GM18519 (cell line): ENCODE data around the gene ENTPD1.
A peak's percentile ranks its signal among the peaks of the same experiment; 100 is the strongest.
"Not testable (repeated sequence)": the region's sequence is repeated elsewhere in the genome, so short reads cannot be mapped to it uniquely, and the experiment has no call there.

Experiments
- ATAC-seq: cut with Tn5 transposase; IDR thresholded peaks from one replicate; pipeline ENCODE4 v1.9.1; 2021; ENCODE audit warnings: mild to moderate bottlenecking, moderate library complexity; ENCODE audit not compliant: unreplicated experiment, low FRiP score

ENTPD1 gene

DNA sequence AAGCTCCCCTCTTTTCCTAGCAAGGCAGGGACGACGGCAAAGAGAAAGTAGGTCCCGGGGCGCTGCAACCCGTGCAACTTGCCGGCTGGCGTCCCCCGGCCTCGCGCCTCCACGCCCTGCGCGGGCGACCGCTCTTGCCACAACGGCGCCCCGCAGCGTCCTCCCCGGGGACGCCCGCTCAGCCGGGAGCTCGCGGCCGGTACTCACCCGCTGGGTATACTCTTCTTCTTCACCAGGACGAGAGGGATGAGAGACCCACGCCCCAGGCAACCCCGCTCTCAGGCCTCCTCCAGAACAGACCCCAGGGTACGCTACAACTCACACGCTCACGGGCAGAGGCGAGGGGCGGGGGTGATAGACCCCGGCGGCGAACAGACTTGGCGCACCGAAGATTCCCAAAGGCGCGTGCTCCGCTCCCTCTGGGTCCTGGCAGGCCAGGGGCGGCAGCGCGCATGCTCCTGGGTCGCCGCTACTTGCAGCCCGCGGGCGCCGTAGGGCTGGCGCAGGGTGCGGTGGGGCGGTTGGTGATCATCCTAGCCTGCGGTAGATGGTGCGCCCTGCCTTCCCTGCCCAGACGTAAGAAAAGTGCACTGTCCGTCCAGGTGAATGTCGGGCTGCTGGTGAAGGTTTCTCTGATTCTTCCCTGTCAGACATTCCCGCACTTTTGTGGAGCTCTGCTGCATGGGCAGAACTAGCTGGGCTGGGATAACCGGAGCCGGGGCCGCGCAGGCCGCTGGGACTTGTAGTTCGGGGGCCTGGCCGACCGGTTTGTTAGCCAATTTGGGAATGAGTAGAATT is 151.7 kb downstream of the ENTPD1 start, which contains the start of gene CC2D2B:
Gene CC2D2B (plus strand): TSS at position 520 of the 798 bp plus-strand sequence. CDS start 3,349 bp downstream, outside the sequence.
- ATAC-seq: peak; percentile 70

DNA sequence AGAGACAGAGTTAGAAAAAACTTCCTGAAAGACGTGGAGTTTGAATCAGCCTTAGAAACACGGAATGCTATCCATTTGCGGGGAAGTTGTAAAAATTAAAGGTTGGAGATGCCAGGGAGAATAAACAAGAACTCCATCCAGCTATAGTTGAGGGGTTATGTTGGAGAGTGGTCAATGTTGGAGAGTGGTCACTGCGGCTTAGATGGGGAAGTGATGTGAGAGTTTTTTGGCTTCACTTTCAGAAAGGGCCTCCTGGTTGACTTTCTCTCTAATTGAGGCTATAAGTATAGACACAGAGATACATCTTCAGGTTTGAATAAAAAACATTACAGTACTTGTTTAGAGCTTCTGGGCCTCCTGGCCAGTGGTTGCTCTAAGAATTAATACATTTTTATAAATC is 152.5 kb downstream of the ENTPD1 start:
- no peak for ATAC-seq

DNA sequence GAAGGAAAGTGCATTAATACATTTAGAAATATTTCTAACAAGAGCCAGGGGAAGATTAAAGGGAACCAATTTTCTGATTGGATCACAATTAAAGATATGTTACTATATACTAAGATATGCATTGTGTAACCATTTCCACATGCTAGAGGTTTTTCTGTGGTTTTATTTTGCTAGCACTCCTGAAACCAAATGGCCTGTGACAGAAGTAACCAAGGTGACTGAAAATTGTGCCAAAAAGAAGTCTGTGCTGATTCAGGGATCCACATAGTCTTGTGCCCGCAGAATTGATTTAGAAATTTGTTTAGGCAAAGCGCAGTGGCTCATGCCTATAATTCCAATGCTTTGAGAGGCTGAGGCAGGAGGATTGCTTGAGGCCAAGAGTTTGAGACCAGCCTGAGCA is 153.6 kb downstream of the ENTPD1 start:
- no peak for ATAC-seq

DNA sequence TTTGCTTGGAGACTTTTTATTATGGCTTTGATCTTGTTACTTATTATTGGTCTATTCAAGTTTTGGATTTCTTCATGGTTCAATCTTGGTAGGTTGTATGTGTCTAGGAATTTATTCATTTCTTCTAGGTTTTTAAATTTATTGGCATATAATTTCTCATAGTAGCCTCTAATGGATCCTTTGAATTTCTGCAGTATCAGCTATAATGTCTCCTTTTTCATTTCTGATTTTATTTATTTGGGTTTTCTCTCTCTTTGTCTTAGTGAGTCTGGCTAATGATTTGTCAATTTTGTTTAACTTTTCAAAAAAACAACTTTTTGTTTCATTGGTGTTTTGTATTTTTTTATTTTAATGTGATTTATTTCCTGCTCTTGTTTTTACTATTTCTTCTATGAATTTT is 160.1 kb downstream of the ENTPD1 start:
- ATAC-seq: not testable (repeated sequence)
